ENCODE measurements around the gene DYNLT4. TPM values are rescaled to one million over a fixed set of nuclear protein-coding genes. Genes with fewer than 3 reads are reported as not detected.
A peak's percentile ranks its signal among the peaks of the same experiment; 100 is the strongest.
"Not testable (repeated sequence)": the region's sequence is repeated elsewhere in the genome, so short reads cannot be mapped to it uniquely, and the experiment has no call there.

Gene DYNLT4
- total RNA-seq, 1 experiment from 2014 or later: not detected

- no peak for DNase-seq (ENCODE audit: low read depth)
Observed at GRCh38 chr1:44828841-44829440, 21.8 kb upstream of the DYNLT4 start.

GRCh38 chr1:44828003-44828651 lies 21.0 kb upstream of the DYNLT4 start:
- DNase-seq (ENCODE audit: low read depth): no peak

GRCh38 chr1:44827197-44828002 lies 20.2 kb upstream of the DYNLT4 start:
- DNase-seq (ENCODE audit: low read depth): no peak

- no peak for DNase-seq (ENCODE audit: low read depth)
Observed at GRCh38 chr1:44826375-44827196, 19.4 kb upstream of the DYNLT4 start.

- DNase-seq (ENCODE audit: low read depth): not testable (repeated sequence)
Observed at GRCh38 chr1:44824392-44824791, 17.2 kb upstream of the DYNLT4 start.

GRCh38 chr1:44822981-44823451 lies 15.9 kb upstream of the DYNLT4 start:
- no peak for DNase-seq (ENCODE audit: low read depth)

GRCh38 chr1:44822131-44822701 lies 15.1 kb upstream of the DYNLT4 start:
- no peak for DNase-seq (ENCODE audit: low read depth)

GRCh38 chr1:44821240-44821715 lies 14.1 kb upstream of the DYNLT4 start:
- no peak for DNase-seq (ENCODE audit: low read depth)

GRCh38 chr1:44820328-44821239 lies 13.4 kb upstream of the DYNLT4 start:
- DNase-seq (ENCODE audit: low read depth): no peak

- peak; percentile 97 for DNase-seq (ENCODE audit: low read depth)
Observed at GRCh38 chr1:44819608-44820327, 12.6 kb upstream of the DYNLT4 start.

- DNase-seq (ENCODE audit: low read depth): no peak
Observed at GRCh38 chr1:44819196-44819607, 12.1 kb upstream of the DYNLT4 start.

GRCh38 chr1:44817771-44818495 lies 10.8 kb upstream of the DYNLT4 start:
- no peak for DNase-seq (ENCODE audit: low read depth)

- no peak for DNase-seq (ENCODE audit: low read depth)
Observed at GRCh38 chr1:44817307-44817706, 10.2 kb upstream of the DYNLT4 start.

GRCh38 chr1:44815926-44816325 lies 8.8 kb upstream of the DYNLT4 start:
- DNase-seq (ENCODE audit: low read depth): not testable (repeated sequence)

- DNase-seq (ENCODE audit: low read depth): no peak
Observed at GRCh38 chr1:44812822-44813543, 5.8 kb upstream of the DYNLT4 start.

GRCh38 chr1:44811234-44811633 lies 4.1 kb upstream of the DYNLT4 start:
- DNase-seq (ENCODE audit: low read depth): no peak

GRCh38 chr1:44810762-44811105 lies 3.6 kb upstream of the DYNLT4 start:
- not testable (repeated sequence) for DNase-seq (ENCODE audit: low read depth)

GRCh38 chr1:44810101-44810761 lies 3.1 kb upstream of the DYNLT4 start:
- peak; percentile 74 for DNase-seq (ENCODE audit: low read depth)

Data from Daoy (cell line).